Measurements from ENCODE around the gene ANKRA2. TPM values are rescaled to one million over a fixed set of nuclear protein-coding genes. Genes with fewer than 3 reads are reported as not detected.

ANKRA2 gene
- total and polyA plus RNA-seq, 2 donors (not counting 3 experiments of a cell fraction or from before 2014, with no cell fraction given): 8.6 to 19.5 TPM

- H3K9me3 ChIP-seq (replicated peaks; ENCODE audit: control insufficient read depth, insufficient read depth, low read length): no peaks in the 10 kb centered on the region
- CTCF ChIA-PET: no interaction called here
- H3K36me3 ChIP-seq (ENCODE audit: control insufficient read depth in 2 of 2, extremely low read depth in 1 of 2, insufficient read depth in 2 of 2, low read length in 2 of 2): no peaks in the 10 kb centered on the region
- intact Hi-C loops (cut with micrococcal nuclease): no loop called here
- H3K27ac ChIP-seq (ENCODE audit: insufficient read depth, low read depth, low read length): no peak overlapping the region
- no peaks in the 10 kb centered on the region for H3K79me2 ChIP-seq (ENCODE audit: control insufficient read depth, insufficient read depth, low read length)
- H3K9ac ChIP-seq (replicated peaks; ENCODE audit: extremely low read depth, insufficient read depth, low read length): no peak overlapping the region
- H3K4me1 ChIP-seq (ENCODE audit: control insufficient read depth, extremely low read depth, insufficient read depth, low read length): no peaks in the 10 kb centered on the region
- no peak for TF ChIP-seq CTCF (IDR thresholded peaks at IDR 0.05; ENCODE audit: extremely low read depth in 1 of 2, insufficient read depth in 1 of 2, low read depth in 1 of 2, low read length in 2 of 2)
- no peak for TF ChIP-seq MAX (IDR thresholded peaks at IDR 0.05; ENCODE audit: insufficient read depth, insufficient read length)
- TF ChIP-seq EZH2 (IDR thresholded peaks at IDR 0.05; ENCODE audit: borderline replicate concordance, low read depth, low read length, severe bottlenecking): no peak
- no peak for TF ChIP-seq POLR2AphosphoS5 (IDR thresholded peaks at IDR 0.05; ENCODE audit: insufficient read depth, low read depth, low read length)
- TF ChIP-seq MYC (IDR thresholded peaks at IDR 0.05; ENCODE audit: low read depth, low read length): no peak
- no peak for TF ChIP-seq POLR2A (IDR thresholded peaks at IDR 0.05; ENCODE audit: low read depth, low read length)
- no peak for TF ChIP-seq JUN (IDR thresholded peaks at IDR 0.05; ENCODE audit: borderline replicate concordance, insufficient read depth, insufficient read length, low read depth)
- TF ChIP-seq GATA2 (IDR thresholded peaks at IDR 0.05; ENCODE audit: insufficient read depth, insufficient read length, low read depth, low read length): no peak
- no peak for TF ChIP-seq FOS (IDR thresholded peaks at IDR 0.05; ENCODE audit: borderline replicate concordance, insufficient read depth, low read length)
- FAIRE-seq: no peak
- POLR2A ChIA-PET: no interaction called here
- no peak overlapping the region for H2AFZ ChIP-seq (ENCODE audit: low read depth, low read length)
- H3K4me2 ChIP-seq (ENCODE audit: insufficient read depth, low read length): no peak overlapping the region
- H4K20me1 ChIP-seq (replicated peaks; ENCODE audit: control insufficient read depth, extremely low read depth, insufficient read depth, low read length): no peaks in the 10 kb centered on the region
- dilution Hi-C loops (cut with MboI; ENCODE audit: extremely low pct_ligation_motif_present, low sequenced_read_pairs): no loop called here
- H3K4me3 ChIP-seq (replicated peaks in 1 of 3; ENCODE audit: insufficient read depth in 1 of 3, low read depth in 1 of 3, low read length in 3 of 3): no peak overlapping the region
- peaks cover 0 to 3% of the 10 kb centered on the region in 2 experiments for H3K27me3 ChIP-seq (ENCODE audit: control insufficient read depth in 2 of 2, insufficient read depth in 2 of 2, low read length in 2 of 2)
- BruUV-seq (replicated peaks): no TSS peak
- no peak for DNase-seq (ENCODE audit: low read depth, low spot score)
- no peaks in the 10 kb centered on the region for H3K9me1 ChIP-seq (replicated peaks; ENCODE audit: control insufficient read depth, extremely low read depth, insufficient read depth, low read length)
Measured at GRCh38 chr5:73552642-73553041, 12.8 kb downstream of the ANKRA2 start.
